GM10248 (cell line): Measurements from ENCODE around the gene REC114.

Source experiments
- CTCF ChIA-PET: fragments of 300-600 bp; sonication (Branson Sonifier 250); formaldehyde crosslinking; extraction: SDS; loops from one replicate; lab custom pipeline; 2021; ENCODE audit warnings: antibody characterized with exemption; lab: Yijun Ruan, JAX
- POLR2A ChIA-PET: fragments of 350-650 bp; sonication (Branson Sonifier 250); formaldehyde crosslinking; extraction: SDS; loops from one replicate; lab custom pipeline; 2020; ENCODE audit warnings: antibody characterized with exemption; lab: Yijun Ruan, JAX
- DNase-seq: peaks from one replicate; pipeline ENCODE4 v3.0.0; 2012; ENCODE audit errors: extremely low spot score
- CTCF ChIP-seq: IDR thresholded peaks from 2 replicates; pipeline ENCODE4 v1.5.1; 2012; ENCODE audit warnings: mild to moderate bottlenecking, low read depth; ENCODE audit errors: extremely low read depth, missing control alignments, control extremely low read depth

Gene REC114

GRCh38 chr15:73555080-73555479, 112.1 kb downstream of the REC114 start:
- POLR2A ChIA-PET = no interaction called here
- no peak for TF ChIP-seq CTCF
- no peak for DNase-seq
- CTCF ChIA-PET = interaction anchor here (1.1 to 6.8 kb wide), 4 partner anchors 8 to 145 kb away, joined by 3 to 31 read pairs (median 6); no protein-coding TSS in a partner anchor

- TF ChIP-seq CTCF = no peak
- no peak for DNase-seq
- ChIA-PET POLR2A (no interaction called here), CTCF (interaction anchor here (2.3 to 8.4 kb wide), 5 partner anchors 8 to 147 kb away, joined by 12 to 118 read pairs (median 22); partner anchors contain the start of gene NPTN)
Observed at GRCh38 chr15:73558529-73558928, 115.6 kb downstream of the REC114 start.

DNA sequence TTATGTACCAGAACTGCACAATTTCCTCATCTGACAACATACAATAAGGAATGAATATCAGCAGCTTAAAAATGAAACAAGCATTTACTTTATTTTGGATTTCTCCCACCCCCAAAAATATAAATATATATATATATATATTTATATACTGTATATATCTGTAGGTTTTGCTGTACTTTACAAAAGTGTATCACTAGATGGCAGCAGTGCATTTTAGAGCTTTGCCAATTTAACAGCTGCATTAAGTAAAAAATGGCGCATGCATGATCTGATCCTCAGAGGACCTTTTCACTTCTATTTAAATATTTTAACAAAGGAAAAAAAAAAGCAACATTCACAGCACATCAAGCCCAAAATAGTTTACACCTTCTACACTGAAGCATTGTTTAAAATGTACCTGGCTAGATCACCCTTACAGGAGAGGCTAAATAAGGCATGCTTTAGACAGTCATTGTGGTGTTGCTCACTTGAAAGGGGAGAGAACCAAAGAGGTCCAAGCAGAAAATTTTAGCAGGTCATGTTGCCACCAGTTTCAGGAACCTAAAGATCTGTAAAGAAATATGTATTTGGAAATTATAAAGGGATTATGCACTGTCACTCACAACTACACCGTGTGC, 117.6 kb downstream of the REC114 start:
- peak; percentile 29 for TF ChIP-seq CTCF
- ChIA-PET POLR2A (interaction anchor here (1.0 kb wide), 1 partner anchor 73 kb away, joined by 3 read pairs; no protein-coding TSS in a partner anchor), CTCF (interaction anchor here (0.6 to 8.4 kb wide), 20 partner anchors 9 to 320 kb away, joined by 3 to 118 read pairs (median 4); partner anchors contain the start of gene NPTN)
- no peak for DNase-seq

- no peak for DNase-seq
- TF ChIP-seq CTCF = no peak
- POLR2A ChIA-PET = no interaction called here
- CTCF ChIA-PET = interaction anchor here (1.3 to 8.4 kb wide), 2 partner anchors 19 to 69 kb away, joined by 3 to 118 read pairs; partner anchors contain the start of gene NPTN
Observed at GRCh38 chr15:73564255-73564654, 121.3 kb downstream of the REC114 start.

DNA sequence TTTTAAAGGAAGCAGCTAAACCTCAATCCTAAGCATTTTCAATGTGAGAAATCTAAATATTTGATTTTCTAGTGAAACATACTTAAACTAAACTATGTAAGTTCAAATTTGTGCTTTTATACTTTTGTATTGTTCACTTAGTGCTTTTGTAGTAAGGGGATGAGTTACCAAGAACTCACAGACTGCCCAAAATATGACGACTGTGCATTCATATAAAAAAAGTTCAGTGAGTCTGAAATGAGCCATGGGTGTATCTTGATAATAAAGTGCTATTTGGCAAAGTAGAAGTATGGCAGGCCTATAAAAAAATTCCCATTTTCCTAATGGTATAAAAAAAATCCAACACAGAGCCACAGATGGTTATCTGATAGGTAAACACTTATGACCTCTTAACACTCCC, 124.1 kb downstream of the REC114 start:
- ChIA-PET POLR2A (no interaction called here), CTCF (interaction anchor here (1.5 to 8.4 kb wide), 2 partner anchors 66 to 110 kb away, joined by 3 to 118 read pairs; partner anchors contain the start of gene NPTN)
- DNase-seq = no peak
- no peak for TF ChIP-seq CTCF

- POLR2A ChIA-PET = no interaction called here
- TF ChIP-seq CTCF = no peak
- CTCF ChIA-PET = interaction anchor here (1.2 to 3.1 kb wide), 4 partner anchors 9 to 131 kb away, joined by 3 to 13 read pairs (median 10); no protein-coding TSS in a partner anchor
- DNase-seq = no peak
Observed at GRCh38 chr15:73568564-73569280, 125.8 kb downstream of the REC114 start.
